ENCODE data around the gene TRIM39.

GRCh38 chr6:30380464-30380863 is 53.7 kb downstream of the TRIM39 start:
- no peak for TF ChIP-seq CTCF (IDR thresholded peaks at IDR 0.05)
- TF ChIP-seq POLR2A (IDR thresholded peaks at IDR 0.05), result no peak
- no peak for TF ChIP-seq POLR2AphosphoS5 (IDR thresholded peaks at IDR 0.05)
- TF ChIP-seq EP300 (IDR thresholded peaks at IDR 0.05), result no peak

Measured in gastroesophageal sphincter (tissue), 3 donors.